NT2/D1 (cell line): ENCODE data around the gene BRD1.

Source experiments
- SUZ12 ChIP-seq: IDR thresholded peaks from 2 replicates; pipeline ENCODE4 v1.6.1; 2011; ENCODE audit not compliant: insufficient read length, insufficient read depth; ENCODE audit errors: extremely low read depth
- YY1 ChIP-seq: IDR thresholded peaks from 2 replicates; pipeline ENCODE4 v1.6.1; 2011; ENCODE audit not compliant: insufficient read length, insufficient read depth
- ZNF274 ChIP-seq: IDR thresholded peaks from 2 replicates; pipeline ENCODE4 v1.6.1; 2011; ENCODE audit warnings: mild to moderate bottlenecking, low read depth, low read length

- TF ChIP-seq SUZ12 (no peak), YY1 (no peak), ZNF274 (no peak)
Observed at GRCh38 chr22:49740242-49740641, 87.4 kb downstream of the BRD1 start.
